GM21529 (cell line): ENCODE results near the gene ZNF358.

ENCODE experiments used
- ATAC-seq: cut with Tn5 transposase; IDR thresholded peaks from one replicate; pipeline ENCODE4 v1.9.1; 2021; ENCODE audit not compliant: unreplicated experiment

ZNF358 gene

GRCh38 chr19:7515645-7516151 is at the start of gene ZNF358:
ZNF358 (plus strand) TSS chr19:7516103; CDS start chr19:7519243, 3,140 bp downstream.
- no peak for ATAC-seq

GRCh38 chr19:7467009-7467989 is 48.6 kb upstream of the ZNF358 start:
- no peak for ATAC-seq

GRCh38 chr19:7468840-7469239 is 47.1 kb upstream of the ZNF358 start:
- no peak for ATAC-seq

GRCh38 chr19:7469669-7470285 is 46.1 kb upstream of the ZNF358 start:
- ATAC-seq, result no peak

GRCh38 chr19:7470540-7471305 is 45.2 kb upstream of the ZNF358 start:
- no peak for ATAC-seq

GRCh38 chr19:7471696-7472615 is 43.9 kb upstream of the ZNF358 start:
- ATAC-seq, result no peak

- ATAC-seq, result no peak
Observed at GRCh38 chr19:7475665-7476064, 40.2 kb upstream of the ZNF358 start.

GRCh38 chr19:7476241-7476640 is 39.7 kb upstream of the ZNF358 start:
- ATAC-seq, result no peak

GRCh38 chr19:7476777-7477494 is 39.0 kb upstream of the ZNF358 start:
- no peak for ATAC-seq

GRCh38 chr19:7477758-7478157 is 38.1 kb upstream of the ZNF358 start:
- no peak for ATAC-seq

GRCh38 chr19:7478173-7478842 is 37.6 kb upstream of the ZNF358 start:
- no peak for ATAC-seq

- no peak for ATAC-seq
Observed at GRCh38 chr19:7478843-7479227, 37.1 kb upstream of the ZNF358 start.

GRCh38 chr19:7480222-7480969 is 35.5 kb upstream of the ZNF358 start:
- no peak for ATAC-seq

- no peak for ATAC-seq
Observed at GRCh38 chr19:7480970-7481255, 35.0 kb upstream of the ZNF358 start.

- ATAC-seq, result no peak
Observed at GRCh38 chr19:7482584-7483439, 33.1 kb upstream of the ZNF358 start.

- ATAC-seq, result no peak
Observed at GRCh38 chr19:7483720-7484201, 32.1 kb upstream of the ZNF358 start.

GRCh38 chr19:7486923-7487322 is 29.0 kb upstream of the ZNF358 start:
- ATAC-seq, result no peak
